Measurements from ENCODE around the gene PRAC2. TPM values are rescaled to one million over a fixed set of nuclear protein-coding genes. Genes with fewer than 3 reads are reported as not detected.

Gene PRAC2
- total RNA-seq, 6 experiments from 2014 or later: not detected

- H3K9me3 Mint-ChIP-seq: no peaks in the 10 kb centered on the region
- peaks cover 79% of the 10 kb centered on the region for H3K27me3 Mint-ChIP-seq (ENCODE audit: insufficient read depth)
- peaks cover 18% of the 10 kb centered on the region for H3K4me1 Mint-ChIP-seq (ENCODE audit: low read depth)
- no peak overlapping the region for H3K4me3 Mint-ChIP-seq
- DNase-seq: no peak
- no peaks in the 10 kb centered on the region for H3K36me3 Mint-ChIP-seq (ENCODE audit: low read depth)
- no peak for TF ChIP-seq CTCF (IDR thresholded peaks at IDR 0.05)
- H3K27ac Mint-ChIP-seq: no peak overlapping the region
These were observed 652 bp downstream of the PRAC2 start for GRCh38 chr17:48723423-48724250.

- TF ChIP-seq CTCF (IDR thresholded peaks at IDR 0.05): peak; percentile 85
- H3K9me3 Mint-ChIP-seq: no peaks in the 10 kb centered on the region
- peak overlapping the region; percentile 54 for H3K4me3 Mint-ChIP-seq
- no peak overlapping the region for H3K27ac Mint-ChIP-seq
- DNase-seq: peak; percentile 73
- H3K4me1 Mint-ChIP-seq (ENCODE audit: low read depth): peaks cover 22% of the 10 kb centered on the region
- peaks cover 79% of the 10 kb centered on the region for H3K27me3 Mint-ChIP-seq (ENCODE audit: insufficient read depth)
- no peaks in the 10 kb centered on the region for H3K36me3 Mint-ChIP-seq (ENCODE audit: low read depth)
These were observed 1.4 kb downstream of the PRAC2 start for GRCh38 chr17:48724251-48725003.

GRCh38 chr17:48725004-48725287 lies 2.0 kb downstream of the PRAC2 start:
- H3K27ac Mint-ChIP-seq: no peak overlapping the region
- H3K4me1 Mint-ChIP-seq (ENCODE audit: low read depth): peaks cover 22% of the 10 kb centered on the region
- DNase-seq: no peak
- H3K9me3 Mint-ChIP-seq: no peaks in the 10 kb centered on the region
- H3K27me3 Mint-ChIP-seq (ENCODE audit: insufficient read depth): peaks cover 80% of the 10 kb centered on the region
- no peaks in the 10 kb centered on the region for H3K36me3 Mint-ChIP-seq (ENCODE audit: low read depth)
- peak overlapping the region; percentile 53; the same call in 1 of the 2 replicates for H3K4me3 Mint-ChIP-seq
- no peak for TF ChIP-seq CTCF (IDR thresholded peaks at IDR 0.05)

GRCh38 chr17:48725288-48726064 lies 2.5 kb downstream of the PRAC2 start:
- no peaks in the 10 kb centered on the region for H3K36me3 Mint-ChIP-seq (ENCODE audit: low read depth)
- H3K27ac Mint-ChIP-seq: no peak overlapping the region
- peaks cover 22% of the 10 kb centered on the region for H3K4me1 Mint-ChIP-seq (ENCODE audit: low read depth)
- H3K27me3 Mint-ChIP-seq (ENCODE audit: insufficient read depth): peaks cover 79% of the 10 kb centered on the region
- DNase-seq: no peak
- peak overlapping the region; percentile 53; the same call in 1 of the 2 replicates for H3K4me3 Mint-ChIP-seq
- no peak for TF ChIP-seq CTCF (IDR thresholded peaks at IDR 0.05)
- H3K9me3 Mint-ChIP-seq: no peaks in the 10 kb centered on the region

- no peak for TF ChIP-seq CTCF (IDR thresholded peaks at IDR 0.05)
- no peak overlapping the region for H3K27ac Mint-ChIP-seq
These were observed 3.3 kb downstream of the PRAC2 start for GRCh38 chr17:48726114-48726915.

More at GRCh38 chr17:48726114-48726915, 3.3 kb downstream of the PRAC2 start:
- Mint-ChIP-seq H3K4me1 (ENCODE audit: low read depth) (peaks cover 22% of the 10 kb centered on the region), H3K36me3 (ENCODE audit: low read depth) (no peaks in the 10 kb centered on the region), H3K4me3 (no peak overlapping the region), H3K27me3 (ENCODE audit: insufficient read depth) (peaks cover 82% of the 10 kb centered on the region), H3K9me3 (no peaks in the 10 kb centered on the region)
- DNase-seq: no peak

Data from HFFc6 (cell line).